HG02938 (cell line): Measurements from ENCODE around the gene FAM118B.

Experiments
- ATAC-seq: cut with Tn5 transposase; IDR thresholded peaks from one replicate; pipeline ENCODE4 v1.9.1; 2021; ENCODE audit warnings: mild to moderate bottlenecking, moderate library complexity; ENCODE audit not compliant: unreplicated experiment

FAM118B gene

DNA sequence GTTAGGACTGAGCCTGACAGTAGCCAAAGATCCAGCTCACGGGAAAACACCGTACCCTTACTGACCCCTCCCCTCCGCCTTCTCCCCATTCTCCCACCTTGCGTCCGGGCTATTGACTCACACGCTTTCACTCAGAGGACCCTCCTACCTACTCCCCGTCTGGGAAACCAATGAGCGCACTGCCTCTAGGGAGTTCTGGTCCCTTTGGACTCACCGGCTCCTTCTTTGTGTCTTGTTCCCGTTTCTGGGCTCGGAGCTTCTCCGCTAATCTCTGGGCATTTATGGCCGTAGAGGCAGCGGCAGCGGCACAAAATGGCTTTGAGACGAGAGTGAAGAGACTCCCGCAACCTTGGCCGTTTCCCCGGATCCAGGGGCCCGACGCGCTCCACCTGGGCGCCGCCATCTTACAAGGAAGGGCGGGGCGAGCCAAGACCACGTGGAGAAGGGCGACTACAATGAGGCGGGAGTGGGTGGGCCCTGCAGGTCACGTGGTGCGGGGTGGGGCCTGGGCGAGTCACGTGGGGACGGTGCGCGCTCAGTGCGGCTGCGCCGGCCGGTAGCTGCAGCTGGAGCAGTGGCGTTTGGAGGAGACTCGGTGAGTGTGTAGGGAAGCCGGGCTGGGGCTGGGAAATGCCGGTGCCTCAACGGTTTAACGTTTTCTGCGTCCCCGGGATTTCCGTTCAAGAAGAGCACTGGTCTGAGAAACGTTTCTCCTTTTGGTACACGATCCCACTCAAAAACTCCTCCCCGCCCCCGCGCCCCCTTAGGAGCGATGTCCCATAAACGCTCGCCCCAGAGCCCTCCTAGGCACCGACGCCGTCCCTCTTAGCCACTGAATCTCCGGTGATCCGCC is at the start of gene FAM118B, which contains the start of gene RPUSD4:
Gene FAM118B (plus strand): TSS at position 547 of the 853 bp plus-strand sequence. CDS start 23,220 bp downstream, outside the sequence.
Gene RPUSD4 (minus strand): TSS at position 415 of the 853 bp plus-strand sequence. CDS start 12 bp downstream, at position 403.
- ATAC-seq: peak; percentile 95

DNA sequence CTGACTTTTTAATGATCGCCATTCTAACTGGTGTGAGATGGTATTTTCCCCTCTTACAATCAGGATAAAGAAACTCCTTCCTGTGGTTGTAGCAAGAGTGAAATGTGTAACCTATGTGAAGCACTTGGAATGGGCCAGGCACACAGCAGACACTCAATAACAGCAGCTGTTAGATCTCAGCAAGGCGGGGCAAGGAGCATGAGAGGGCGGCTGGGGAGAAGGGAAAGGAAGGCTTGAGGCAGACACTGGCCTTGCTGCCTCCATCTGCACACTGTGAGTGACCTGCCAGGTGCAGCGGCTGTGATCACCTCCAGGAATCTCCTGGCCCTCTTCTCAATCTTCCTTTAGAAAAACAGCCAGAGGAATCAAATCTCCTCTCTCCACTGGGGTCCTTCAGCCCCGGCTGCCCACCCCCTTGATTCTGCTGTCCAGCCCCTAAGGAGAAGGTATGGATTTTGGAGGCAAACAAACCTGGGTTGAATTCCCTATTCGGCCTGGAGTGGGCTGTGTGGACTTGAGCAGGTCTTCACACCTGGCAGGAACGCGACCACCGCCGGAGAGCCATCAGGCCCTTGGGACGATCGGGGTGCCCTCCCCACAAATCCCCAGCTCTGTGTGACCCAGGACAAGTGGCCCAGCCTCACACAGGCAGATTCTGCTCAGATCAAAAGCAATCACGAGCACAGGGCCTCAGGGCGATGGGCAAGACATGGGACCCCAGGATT is 49.1 kb upstream of the FAM118B start:
- no peak for ATAC-seq

DNA sequence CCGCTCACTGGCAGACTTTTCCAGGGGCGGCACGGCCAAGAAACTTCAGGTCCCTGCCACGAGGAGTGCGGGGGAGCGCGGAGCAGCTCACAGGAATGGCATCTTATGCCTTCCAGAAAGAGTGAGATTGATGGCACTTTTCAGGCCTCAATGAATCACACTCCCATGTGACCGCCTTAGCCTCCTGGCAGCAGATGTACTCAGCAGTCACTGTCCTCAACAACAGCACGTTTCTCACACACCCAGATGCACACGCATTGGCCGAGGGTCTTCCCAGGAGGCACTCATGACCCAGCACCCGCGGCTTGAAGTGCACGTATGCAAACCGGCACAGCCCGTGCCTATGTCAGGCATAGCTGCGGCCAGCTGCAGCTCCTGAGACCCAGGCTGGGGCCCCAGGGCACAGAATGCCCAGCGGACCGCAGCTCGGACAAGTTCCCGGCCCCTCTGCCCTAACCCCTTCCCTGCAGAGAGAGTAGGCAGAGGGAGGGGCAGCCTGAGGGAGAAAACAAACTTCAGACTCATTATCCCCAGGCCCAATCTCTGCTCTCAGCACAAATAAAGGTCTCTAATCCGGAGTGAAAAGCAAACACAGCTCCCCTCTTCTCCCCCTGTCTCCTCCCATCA is 48.4 kb upstream of the FAM118B start:
- ATAC-seq: no peak

DNA sequence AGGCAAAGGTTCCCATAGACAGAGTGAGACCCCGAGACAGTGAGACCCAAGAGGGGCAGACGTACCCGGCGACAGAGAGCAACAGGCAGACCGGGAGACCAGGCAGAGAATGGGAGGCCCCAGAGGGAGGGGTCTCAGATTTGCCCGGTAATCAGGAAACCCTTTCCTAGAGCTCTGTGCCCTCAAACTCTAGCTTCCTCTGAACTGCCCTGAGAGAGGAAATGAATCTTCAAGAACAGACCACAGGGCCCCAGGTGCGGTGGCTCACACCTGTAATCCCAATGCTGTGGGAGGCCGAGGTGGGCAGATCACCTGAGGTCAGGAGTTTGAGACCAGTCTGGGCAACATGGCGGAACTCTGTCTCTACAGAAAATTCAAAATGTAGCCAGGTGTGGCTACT is 47.8 kb upstream of the FAM118B start:
- ATAC-seq: no peak

DNA sequence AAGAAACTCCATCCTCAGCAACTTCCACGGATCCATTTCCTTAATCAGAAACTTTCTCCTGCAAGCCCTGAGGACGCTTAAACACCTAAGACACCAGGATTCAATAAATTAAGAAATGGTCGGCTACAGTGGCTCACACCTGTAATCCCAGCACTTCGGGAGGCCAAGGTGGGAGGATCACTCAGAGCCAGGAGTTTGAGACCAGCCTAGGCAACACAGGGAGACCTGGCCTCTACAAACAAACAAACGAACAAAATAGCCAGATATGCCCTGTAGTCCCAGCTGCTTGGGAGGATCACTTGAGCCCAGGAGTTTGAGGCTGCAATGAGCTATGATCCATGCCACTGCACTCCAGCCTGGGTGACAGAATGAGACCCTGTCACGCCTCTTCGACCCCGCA is 46.8 kb upstream of the FAM118B start:
- ATAC-seq: no peak

DNA sequence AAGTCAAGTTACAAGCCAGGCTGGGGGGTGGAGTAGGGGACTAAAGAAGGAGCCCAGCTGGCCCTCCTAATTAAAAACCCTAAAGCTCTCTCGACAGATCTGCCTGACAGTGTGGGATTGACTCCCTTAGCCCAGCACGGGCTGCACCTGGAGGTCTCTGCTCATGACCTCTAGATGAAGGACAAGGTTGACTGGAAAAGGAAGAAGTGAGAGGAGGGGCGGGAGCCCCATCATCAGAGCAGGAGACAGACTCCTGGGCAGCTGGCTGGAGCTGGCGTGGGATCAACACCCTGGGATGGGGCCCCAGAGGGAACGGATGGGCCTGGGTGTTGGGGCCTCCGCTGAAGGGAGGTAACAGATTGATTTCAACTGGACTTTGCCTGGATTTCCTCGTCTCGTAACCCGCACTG is 46.3 kb upstream of the FAM118B start:
- no peak for ATAC-seq

DNA sequence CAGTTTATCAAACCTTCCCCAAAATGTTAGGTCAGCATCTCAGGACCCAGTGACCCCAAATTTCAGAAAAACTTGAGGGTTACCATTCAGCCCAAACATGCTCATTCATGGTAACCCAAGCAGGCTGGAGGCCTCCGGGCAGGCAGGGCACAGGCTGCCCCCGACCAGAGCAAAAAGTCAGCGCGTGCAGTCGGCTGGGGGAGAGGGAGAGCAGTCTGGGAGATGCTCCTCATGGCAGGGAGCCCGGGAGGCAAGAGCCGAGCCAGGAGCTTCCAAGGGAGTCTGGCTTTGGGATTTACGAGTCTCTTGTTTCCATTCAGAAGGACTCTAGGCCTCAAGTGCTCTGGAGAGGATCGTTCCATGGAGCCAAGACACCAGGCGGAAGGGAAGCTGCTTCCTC is 45.8 kb upstream of the FAM118B start:
- ATAC-seq: no peak

DNA sequence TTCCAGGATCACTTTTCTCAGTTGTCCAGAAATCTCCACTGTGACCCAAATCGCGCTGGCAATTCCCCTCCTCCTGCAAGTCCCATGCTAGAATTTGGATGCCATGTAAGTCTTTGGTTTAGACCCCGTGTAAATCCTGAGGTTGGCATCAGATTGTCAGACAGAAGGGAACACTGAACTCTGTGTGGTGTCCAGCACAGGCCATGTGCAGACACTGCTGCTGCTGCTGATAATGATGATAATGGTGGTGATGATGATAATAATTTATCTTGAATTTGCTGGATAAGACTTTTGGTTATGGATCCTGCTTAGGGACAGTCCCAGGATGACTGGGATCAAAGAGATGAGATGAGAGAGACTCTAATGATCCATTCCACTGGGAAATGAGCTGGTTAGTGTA is 45.2 kb upstream of the FAM118B start:
- no peak for ATAC-seq

DNA sequence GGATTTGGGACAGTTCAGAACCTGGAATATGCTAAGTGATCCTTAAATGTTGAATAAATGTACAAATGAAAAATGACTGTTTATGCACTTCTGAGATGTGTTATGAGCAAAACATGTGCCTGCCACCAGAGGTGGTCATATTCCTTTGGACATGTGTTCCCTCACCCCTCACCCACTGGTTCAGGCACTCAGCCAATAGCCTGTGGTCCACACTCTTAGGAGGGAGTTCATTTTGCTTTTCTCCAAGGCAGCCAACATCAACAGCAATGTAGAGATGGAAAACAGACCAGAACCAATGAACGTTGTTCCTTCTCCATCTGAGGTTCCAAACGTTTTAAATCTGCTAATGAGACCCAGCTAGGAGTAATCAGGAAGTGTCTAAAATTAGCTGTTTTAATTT is 44.1 kb upstream of the FAM118B start:
- no peak for ATAC-seq

DNA sequence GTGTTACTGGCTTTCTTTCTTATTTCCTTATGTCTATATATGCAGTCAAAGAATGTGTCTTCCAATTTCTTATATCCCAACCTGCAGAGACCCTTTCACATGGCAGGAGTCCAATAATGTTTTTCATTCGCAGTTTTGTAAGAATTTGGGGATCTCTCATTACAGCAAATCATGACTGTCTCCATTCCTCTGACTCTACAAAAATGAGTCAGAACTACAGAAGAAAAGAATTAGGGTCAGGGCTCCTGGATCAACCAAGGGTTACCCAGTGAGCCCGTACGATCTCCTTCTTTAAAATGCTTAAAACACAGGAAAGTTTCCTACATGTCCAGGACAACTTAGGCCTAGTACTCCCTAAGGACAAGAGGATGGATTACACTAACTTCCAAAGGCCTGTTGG is 42.3 kb upstream of the FAM118B start:
- ATAC-seq: no peak

DNA sequence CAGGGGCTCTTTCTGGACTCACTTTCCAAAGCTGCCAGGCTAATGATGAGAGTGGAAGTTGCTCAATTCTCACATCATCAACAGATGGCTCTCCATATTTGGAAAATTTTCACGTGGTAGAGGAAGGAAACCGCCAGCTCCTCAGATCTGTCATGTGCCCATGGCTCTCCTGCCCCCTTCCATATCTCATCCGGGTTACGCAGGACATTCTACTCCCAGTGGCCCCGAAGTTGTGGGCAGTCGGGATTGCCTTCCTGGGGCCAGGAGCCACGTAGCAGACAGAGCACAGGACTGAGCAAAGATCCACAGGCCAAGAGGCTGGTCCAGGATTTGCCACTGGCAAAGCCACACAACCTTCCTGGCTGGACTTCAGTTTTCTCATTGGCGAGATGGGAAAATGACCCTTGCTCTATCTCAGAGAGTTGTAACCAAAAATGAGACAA is 39.0 kb upstream of the FAM118B start:
- no peak for ATAC-seq

DNA sequence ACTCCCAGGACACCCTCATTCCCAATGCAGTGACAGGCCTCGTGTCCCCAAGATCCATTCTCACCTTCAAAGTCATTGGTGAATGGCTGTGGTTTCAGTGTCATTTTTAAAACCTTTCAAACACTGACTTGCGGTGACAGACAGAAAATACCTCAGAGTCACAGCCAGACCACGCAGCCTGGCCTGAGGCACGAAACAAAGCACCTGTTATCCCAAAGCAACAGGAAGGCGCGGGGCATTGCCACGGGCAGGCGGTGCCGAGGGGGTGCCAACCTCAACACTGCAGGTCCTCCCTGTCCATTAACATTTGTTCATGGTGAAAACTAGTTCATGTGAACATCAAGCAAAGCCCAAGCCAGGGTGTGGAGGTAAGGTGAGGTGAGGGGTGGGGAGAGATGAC is 38.3 kb upstream of the FAM118B start:
- ATAC-seq: no peak

DNA sequence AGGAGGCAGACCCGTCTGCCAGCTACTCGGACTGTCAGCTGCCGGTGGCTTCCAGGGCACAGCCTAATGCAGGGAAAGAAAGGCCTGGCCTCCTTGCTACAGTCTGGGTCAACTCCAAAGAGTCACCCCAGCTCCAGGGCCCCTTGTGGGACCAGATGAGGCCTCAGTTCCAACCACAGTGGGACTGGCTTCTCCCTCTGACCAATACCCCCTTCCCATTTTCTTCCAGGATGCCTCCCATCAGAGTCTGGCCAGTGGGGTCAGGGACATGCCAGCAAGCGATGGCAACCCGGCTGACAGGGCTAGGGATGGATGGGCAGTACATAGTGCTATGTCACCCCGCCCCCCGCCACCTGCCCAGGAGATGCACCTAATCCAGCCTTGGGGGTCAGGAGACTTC is 36.8 kb upstream of the FAM118B start:
- no peak for ATAC-seq

DNA sequence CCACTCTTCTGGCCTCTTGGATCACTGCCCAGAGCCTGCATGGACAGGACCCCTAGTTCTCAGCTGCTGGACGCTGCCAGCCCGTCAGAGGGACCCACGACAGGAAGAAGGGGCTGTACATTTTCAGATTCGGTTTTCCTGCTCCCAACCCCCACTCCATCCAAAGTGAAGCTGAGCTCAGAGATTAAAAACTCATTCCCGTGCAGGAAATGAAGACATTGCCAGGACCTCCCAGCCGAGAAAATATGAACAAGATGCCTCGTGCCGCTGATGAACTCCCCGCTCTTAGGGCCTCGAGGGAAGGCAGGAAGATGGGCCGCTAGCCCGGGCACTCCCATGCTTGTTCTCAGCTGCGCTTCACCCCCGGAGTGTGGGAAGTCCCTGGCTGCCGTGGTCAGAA is 36.2 kb upstream of the FAM118B start:
- no peak for ATAC-seq

DNA sequence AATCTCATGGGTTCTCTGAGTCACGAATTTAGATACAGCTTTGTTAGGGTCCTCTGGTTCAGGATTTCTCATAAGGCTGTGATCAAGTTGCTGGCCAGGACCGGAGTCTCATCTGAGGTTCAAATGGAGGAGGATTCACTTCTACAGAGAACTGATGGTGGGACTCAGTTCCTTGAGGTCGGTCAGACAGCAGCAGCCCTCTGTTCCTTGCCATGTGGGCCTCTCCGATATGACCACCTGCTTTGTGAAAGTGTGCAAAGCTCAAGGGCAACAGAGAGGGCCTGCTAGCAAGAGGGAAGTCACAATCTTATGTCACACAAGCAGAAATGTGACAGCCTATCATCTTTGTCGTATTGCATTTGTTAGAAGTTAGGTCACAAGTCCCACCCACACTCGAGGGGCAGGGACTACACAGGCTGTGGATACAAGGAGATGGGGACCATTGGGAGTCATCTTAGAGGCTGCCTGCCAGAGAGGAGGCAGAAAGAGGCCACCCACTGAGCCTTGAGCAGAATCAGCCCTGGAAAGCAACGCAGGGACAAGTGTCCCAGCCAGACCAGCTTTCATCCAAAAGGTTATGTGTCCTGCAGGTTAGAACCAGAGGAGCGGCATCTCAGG is 34.6 kb upstream of the FAM118B start:
- ATAC-seq: no peak

DNA sequence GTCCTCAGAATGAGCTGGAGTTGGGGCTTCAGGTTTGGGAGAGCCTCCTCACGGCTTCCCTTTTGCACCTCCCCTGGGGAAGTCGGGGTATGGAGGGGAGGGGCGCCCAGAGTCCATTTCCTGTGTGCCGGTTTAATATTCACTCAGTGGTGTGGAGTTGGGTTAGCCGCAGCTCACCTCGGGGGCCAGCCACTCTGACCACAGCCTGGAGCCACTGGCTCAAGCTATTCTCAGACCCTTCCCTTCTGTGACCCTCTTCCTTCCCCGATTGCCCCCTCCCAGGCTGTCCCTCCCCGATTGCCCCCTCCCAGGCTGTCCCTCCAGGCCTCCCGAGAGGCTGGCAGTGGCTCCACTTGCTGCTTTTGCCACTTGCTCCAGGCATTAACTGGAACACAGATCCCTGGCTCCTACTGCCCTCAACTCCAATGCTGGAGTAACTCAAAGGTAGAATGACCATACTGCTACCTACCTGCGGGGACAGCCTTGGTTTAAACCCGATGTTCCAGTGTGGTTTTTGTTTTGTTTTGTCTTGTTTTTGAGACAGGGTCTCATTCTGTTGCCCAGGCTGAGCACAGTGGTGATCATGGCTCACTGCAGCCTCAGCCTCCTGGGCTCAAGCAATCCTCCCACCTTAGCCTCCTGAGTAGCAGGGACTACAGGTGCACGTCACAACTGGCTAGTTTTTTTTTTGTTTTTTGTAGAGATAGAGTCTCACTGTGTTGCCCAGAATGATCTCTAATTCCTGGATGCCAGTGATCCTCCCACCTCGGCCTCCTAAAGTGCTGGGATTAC is 29.4 kb upstream of the FAM118B start:
- peak; percentile 50 for ATAC-seq

DNA sequence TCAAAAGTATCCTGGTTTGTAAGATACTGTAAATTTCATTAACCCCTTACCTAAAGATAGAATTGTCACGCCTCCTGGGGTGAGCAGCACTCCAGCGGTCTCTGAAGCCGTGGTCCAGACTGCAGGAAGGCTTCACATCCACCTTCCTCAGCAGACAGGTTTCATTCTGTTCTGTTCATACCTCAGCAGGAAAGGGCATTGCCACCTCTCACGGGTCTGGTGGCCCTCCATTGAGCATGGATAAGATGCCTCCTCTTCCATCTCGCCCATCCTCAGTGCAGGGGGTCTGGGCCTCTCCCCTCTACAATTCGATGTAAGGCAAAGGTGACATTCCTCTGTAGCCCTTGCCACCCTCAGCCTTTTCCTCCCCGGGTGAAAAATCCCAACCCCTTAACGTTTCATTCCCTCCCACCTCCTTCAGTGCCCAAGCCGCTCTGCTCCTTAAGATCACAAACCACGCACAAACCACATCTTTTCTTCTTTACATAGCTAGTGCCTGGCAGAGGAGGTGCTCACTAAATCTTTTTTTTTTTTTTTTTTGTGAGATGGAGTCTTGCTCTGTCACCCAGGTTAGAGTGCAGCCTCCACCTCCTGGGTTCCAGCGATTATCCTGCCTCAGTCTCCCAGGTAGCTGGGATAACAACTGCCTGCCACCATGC is 28.7 kb upstream of the FAM118B start:
- no peak for ATAC-seq

DNA sequence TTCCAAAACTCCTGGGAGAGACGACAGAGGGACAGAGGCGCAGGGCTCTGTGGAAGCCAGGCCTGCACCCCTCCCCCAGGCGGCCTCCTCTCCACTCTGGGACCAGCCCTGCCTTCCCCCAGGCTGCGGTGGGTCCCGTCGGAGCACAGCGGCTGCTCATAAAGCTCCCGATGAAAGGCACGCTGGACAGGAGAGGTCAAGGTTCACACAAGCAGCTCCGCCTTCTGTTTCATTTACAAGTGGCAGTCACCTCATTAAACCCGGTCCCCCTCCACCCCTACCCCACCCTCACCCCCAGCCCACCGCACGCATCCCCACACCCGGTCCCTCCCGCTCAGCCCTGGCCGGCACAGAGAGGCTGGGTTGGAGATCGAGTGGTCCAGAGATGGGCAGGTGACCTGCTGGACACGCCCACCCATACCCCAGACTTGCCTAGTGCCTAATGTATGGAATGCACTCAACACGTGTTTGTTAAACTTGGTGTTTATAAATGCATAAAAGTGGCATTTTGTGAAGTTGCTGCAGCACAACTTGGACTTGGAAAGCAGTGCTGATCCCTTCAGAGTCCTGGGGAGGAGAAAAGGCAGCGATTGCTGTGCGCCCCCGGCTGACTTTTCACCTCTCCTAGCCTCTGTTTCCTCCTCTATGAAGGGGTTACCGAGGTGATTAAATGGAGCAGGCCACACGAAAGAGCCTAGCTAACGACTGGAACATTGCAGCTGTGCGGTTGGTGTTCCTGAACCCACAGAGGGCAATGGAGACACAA is 26.1 kb upstream of the FAM118B start:
- ATAC-seq: no peak
